CD4-positive, alpha-beta T cell treated with Interleukin-6 for 4 hours (primary cell): ENCODE measurements around the gene JAK3.
"Not testable (repeated sequence)": the region's sequence is repeated elsewhere in the genome, so short reads cannot be mapped to it uniquely, and the experiment has no call there.

Source experiments
- DNase-seq: peaks from one replicate; pipeline ENCODE4 v3.0.0-alpha.2; 2020; ENCODE audit warnings: mixed read lengths

Gene JAK3

GRCh38 chr19:17802137-17802858 lies 45.5 kb downstream of the JAK3 start:
- no peak for DNase-seq

- not testable (repeated sequence) for DNase-seq
These were observed 49.2 kb downstream of the JAK3 start for GRCh38 chr19:17798599-17798998.

- DNase-seq = peak; percentile 15
These were observed 50.2 kb downstream of the JAK3 start for GRCh38 chr19:17797424-17798201.

- DNase-seq = no peak
These were observed 50.9 kb downstream of the JAK3 start for GRCh38 chr19:17796838-17797423.

- no peak for DNase-seq
These were observed 51.6 kb downstream of the JAK3 start for GRCh38 chr19:17796013-17796837.

GRCh38 chr19:17795495-17795856 lies 52.3 kb downstream of the JAK3 start:
- DNase-seq = no peak

- peak; percentile 63 for DNase-seq
These were observed 52.9 kb downstream of the JAK3 start, which contains the start of gene B3GNT3 for GRCh38 chr19:17794731-17795494. Gene B3GNT3, plus strand, starts transcription at chr19:17795138. Its CDS starts 12,670 bp downstream, at chr19:17807808.

- no peak for DNase-seq
These were observed 53.4 kb downstream of the JAK3 start for GRCh38 chr19:17794412-17794730.

GRCh38 chr19:17790059-17790780 lies 57.6 kb downstream of the JAK3 start:
- no peak for DNase-seq

GRCh38 chr19:17788632-17789031 lies 59.1 kb downstream of the JAK3 start:
- DNase-seq = no peak

- DNase-seq = no peak
These were observed 60.4 kb downstream of the JAK3 start for GRCh38 chr19:17787274-17787913.

- DNase-seq = peak; percentile 83
These were observed 63.4 kb downstream of the JAK3 start for GRCh38 chr19:17784201-17785008.

GRCh38 chr19:17783721-17784120 lies 64.1 kb downstream of the JAK3 start:
- not testable (repeated sequence) for DNase-seq

- no peak for DNase-seq
These were observed 67.0 kb downstream of the JAK3 start for GRCh38 chr19:17780781-17781180.

- DNase-seq = peak; percentile 30
These were observed 68.5 kb downstream of the JAK3 start for GRCh38 chr19:17778968-17779929.

- peak; percentile 38 for DNase-seq
These were observed 69.4 kb downstream of the JAK3 start for GRCh38 chr19:17778251-17778967.

GRCh38 chr19:17777840-17778239 lies 69.9 kb downstream of the JAK3 start:
- not testable (repeated sequence) for DNase-seq
